ENCODE measurements around the gene API5. TPM values are rescaled to one million over a fixed set of nuclear protein-coding genes. Genes with fewer than 3 reads are reported as not detected.
A peak's percentile ranks its signal among the peaks of the same experiment; 100 is the strongest.
"Not testable (repeated sequence)": the region's sequence is repeated elsewhere in the genome, so short reads cannot be mapped to it uniquely, and the experiment has no call there.

The API5 gene
- polyA plus RNA-seq, 3 donors from 2014 or later: 108 to 143 (median 135) TPM

GRCh38 chr11:43327987-43328386 is 16.2 kb downstream of the API5 start:
- Mint-ChIP-seq H3K27me3 (ENCODE audit: low read depth in 3 of 3) (no peaks in the 10 kb centered on the region), H3K27ac (no peak overlapping the region), H3K4me1 (no peaks in the 10 kb centered on the region), H3K9me3 (no peaks in the 10 kb centered on the region), H3K4me3 (no peak overlapping the region), H3K36me3 (peaks cover 35 to 82% (median 48%) of the 10 kb centered on the region in 3 donors)
- no peak for DNase-seq

GRCh38 chr11:43328482-43328881 is 16.7 kb downstream of the API5 start:
- Mint-ChIP-seq H3K9me3 (no peaks in the 10 kb centered on the region), H3K27ac (no peak overlapping the region), H3K36me3 (peaks cover 32 to 81% (median 44%) of the 10 kb centered on the region in 3 donors), H3K4me1 (no peaks in the 10 kb centered on the region), H3K4me3 (no peak overlapping the region), H3K27me3 (ENCODE audit: low read depth in 3 of 3) (no peaks in the 10 kb centered on the region)
- no peak for DNase-seq

GRCh38 chr11:43341159-43341558 is 29.4 kb downstream of the API5 start:
- H3K4me1 Mint-ChIP-seq: no peaks in the 10 kb centered on the region
- H3K9me3 Mint-ChIP-seq: no peaks in the 10 kb centered on the region
- H3K4me3 Mint-ChIP-seq: no peak overlapping the region
- peak overlapping the region in 1 of 6 donors; percentile 25 for H3K27ac Mint-ChIP-seq
- H3K36me3 Mint-ChIP-seq: peaks cover 0 to 27% (median 5%) of the 10 kb centered on the region in 3 donors
- no peaks in the 10 kb centered on the region for H3K27me3 Mint-ChIP-seq (ENCODE audit: low read depth in 3 of 3)
- DNase-seq: no peak

GRCh38 chr11:43351426-43351825 is 39.6 kb downstream of the API5 start:
- DNase-seq; H3K4me3 Mint-ChIP-seq; H3K36me3 Mint-ChIP-seq; H3K9me3 Mint-ChIP-seq; H3K27me3 Mint-ChIP-seq (ENCODE audit: low read depth in 3 of 3); H3K4me1 Mint-ChIP-seq; H3K27ac Mint-ChIP-seq: not testable (repeated sequence)

GRCh38 chr11:43354311-43354710 is 42.5 kb downstream of the API5 start:
- peaks cover 0 to 1% (median 0%) of the 10 kb centered on the region in 6 donors for H3K9me3 Mint-ChIP-seq
- H3K4me3 Mint-ChIP-seq: no peak overlapping the region

GRCh38 chr11:43356336-43356735 is 44.5 kb downstream of the API5 start:
- Mint-ChIP-seq H3K9me3 (peaks cover 0 to 1% (median 0%) of the 10 kb centered on the region in 6 donors), H3K4me1 (peaks cover 31 to 36% of the 10 kb centered on the region in 2 donors), H3K36me3 (peaks cover 3 to 5% (median 5%) of the 10 kb centered on the region in 3 donors), H3K27me3 (ENCODE audit: low read depth in 3 of 3) (peaks cover 0 to 12% (median 4%) of the 10 kb centered on the region in 3 donors), H3K27ac (no peak overlapping the region), H3K4me3 (no peak overlapping the region)
- DNase-seq: no peak

More at GRCh38 chr11:43354311-43354710, 42.5 kb downstream of the API5 start:
- DNase-seq: no peak
- Mint-ChIP-seq H3K27ac (no peak overlapping the region), H3K27me3 (ENCODE audit: low read depth in 3 of 3) (peaks cover 0 to 8% (median 4%) of the 10 kb centered on the region in 3 donors), H3K4me1 (peaks cover 13 to 15% of the 10 kb centered on the region in 2 donors), H3K36me3 (peaks cover 3 to 5% (median 5%) of the 10 kb centered on the region in 3 donors)

- peaks cover 37 to 56% of the 10 kb centered on the region in 2 donors for H3K4me1 Mint-ChIP-seq
- no peak for DNase-seq
- H3K27ac Mint-ChIP-seq: peak overlapping the region; percentile 97 to 99 (median 98)
- no peaks in the 10 kb centered on the region for H3K36me3 Mint-ChIP-seq
- H3K4me3 Mint-ChIP-seq: peak overlapping the region; percentile 98 to 100 (median 99)
- H3K9me3 Mint-ChIP-seq: no peaks in the 10 kb centered on the region
- H3K27me3 Mint-ChIP-seq (ENCODE audit: low read depth in 3 of 3): peaks cover 0 to 12% (median 4%) of the 10 kb centered on the region in 3 donors
These were observed 46.5 kb downstream of the API5 start for GRCh38 chr11:43358279-43358800.

- Mint-ChIP-seq H3K36me3 (no peaks in the 10 kb centered on the region), H3K27ac (peak within 1 kb of the TSS; percentile 97 to 99 (median 98)), H3K9me3 (no peaks in the 10 kb centered on the region), H3K27me3 (ENCODE audit: low read depth in 3 of 3) (peaks cover 0 to 12% (median 4%) of the 10 kb centered on the region in 3 donors), H3K4me1 (peaks cover 42 to 61% of the 10 kb centered on the region in 2 donors), H3K4me3 (peak within 1 kb of the TSS; percentile 98 to 100 (median 99))
- DNase-seq: peak; percentile 90 to 92 (median 91)
These were observed 47.1 kb downstream of the API5 start, which contains the start of gene TTC17 for GRCh38 chr11:43358801-43359421. Gene TTC17, plus strand, starts transcription at chr11:43358920. Its CDS starts 35 bp downstream, at chr11:43358955.

- Mint-ChIP-seq H3K4me3 (peak overlapping the region; percentile 98 to 100 (median 99)), H3K4me1 (peaks cover 42 to 62% of the 10 kb centered on the region in 2 donors), H3K27ac (peak overlapping the region; percentile 97 to 99 (median 98)), H3K36me3 (no peaks in the 10 kb centered on the region), H3K9me3 (no peaks in the 10 kb centered on the region), H3K27me3 (ENCODE audit: low read depth in 3 of 3) (peaks cover 0 to 12% (median 4%) of the 10 kb centered on the region in 3 donors)
- DNase-seq: no peak
These were observed 47.6 kb downstream of the API5 start for GRCh38 chr11:43359422-43359818.

- Mint-ChIP-seq H3K9me3 (no peaks in the 10 kb centered on the region), H3K27me3 (ENCODE audit: low read depth in 3 of 3) (peaks cover 0 to 12% (median 4%) of the 10 kb centered on the region in 3 donors), H3K27ac (peak overlapping the region in 5 of 6 donors; percentile 97 to 99 (median 98)), H3K36me3 (peaks cover 0 to 1% (median 1%) of the 10 kb centered on the region in 3 donors), H3K4me3 (peak overlapping the region; percentile 98 to 100 (median 99)), H3K4me1 (peaks cover 43 to 64% of the 10 kb centered on the region in 2 donors)
- DNase-seq: no peak
These were observed 48.7 kb downstream of the API5 start for GRCh38 chr11:43360361-43361032.

- Mint-ChIP-seq H3K9me3 (no peaks in the 10 kb centered on the region), H3K27ac (no peak overlapping the region), H3K36me3 (peaks cover 0 to 7% (median 3%) of the 10 kb centered on the region in 3 donors), H3K27me3 (ENCODE audit: low read depth in 3 of 3) (peaks cover 0 to 4% (median 1%) of the 10 kb centered on the region in 3 donors), H3K4me3 (no peak overlapping the region), H3K4me1 (peaks cover 56 to 83% of the 10 kb centered on the region in 2 donors)
- no peak for DNase-seq
These were observed 54.9 kb downstream of the API5 start for GRCh38 chr11:43366677-43367076.

- no peak for DNase-seq
- H3K27me3 Mint-ChIP-seq (ENCODE audit: low read depth in 3 of 3): peaks cover 0 to 4% (median 1%) of the 10 kb centered on the region in 3 donors
- no peaks in the 10 kb centered on the region for H3K9me3 Mint-ChIP-seq
- H3K4me1 Mint-ChIP-seq: peaks cover 53 to 75% of the 10 kb centered on the region in 2 donors
- no peak overlapping the region for H3K4me3 Mint-ChIP-seq
- H3K36me3 Mint-ChIP-seq: peaks cover 0 to 7% (median 3%) of the 10 kb centered on the region in 3 donors
- H3K27ac Mint-ChIP-seq: peak overlapping the region in 1 of 6 donors; percentile 8
These were observed 55.8 kb downstream of the API5 start for GRCh38 chr11:43367382-43368178.

- H3K27ac Mint-ChIP-seq: peak overlapping the region in 1 of 6 donors; percentile 1
- no peak overlapping the region for H3K4me3 Mint-ChIP-seq
- peaks cover 0 to 7% (median 0%) of the 10 kb centered on the region in 3 donors for H3K36me3 Mint-ChIP-seq
- H3K27me3 Mint-ChIP-seq (ENCODE audit: low read depth in 3 of 3): no peaks in the 10 kb centered on the region
- H3K9me3 Mint-ChIP-seq: no peaks in the 10 kb centered on the region
- no peak for DNase-seq
- H3K4me1 Mint-ChIP-seq: peaks cover 32 to 49% of the 10 kb centered on the region in 2 donors
These were observed 64.3 kb downstream of the API5 start for GRCh38 chr11:43376065-43376464.

Measured in immature natural killer cell (primary cell).